AG04449 (cell line): ENCODE data around the gene CRNKL1.
A peak's percentile ranks its signal among the peaks of the same experiment; 100 is the strongest.

ENCODE experiments used
- CTCF ChIA-PET: fragments of 350-600 bp; formaldehyde crosslinking; extraction: SDS; loops from one replicate; lab custom pipeline; 2021; ENCODE audit warnings: antibody characterized with exemption; lab: Yijun Ruan, JAX
- POLR2A ChIA-PET: fragments of 400-600, 350-600 bp; formaldehyde crosslinking; extraction: SDS; loops from one replicate; lab custom pipeline; 2020; ENCODE audit warnings: antibody characterized with exemption, inconsistent platforms; lab: Yijun Ruan, JAX
- DNase-seq: peaks from one replicate; pipeline ENCODE4 v3.0.0-alpha.2; 2010; ENCODE audit warnings: low read depth, low spot score
- H3K4me3 ChIP-seq: 2 replicates; pipeline ENCODE4 v1.5.1; 2011; ENCODE audit warnings: low read depth, mild to moderate bottlenecking, control low read depth, low read length
- TF ChIP-seq, protein P1 (sequence below): IDR thresholded peaks from one replicate; pipeline ENCODE4 v1.5.1; 2011; ENCODE audit warnings: mild to moderate bottlenecking, moderate library complexity, low read length, control low read depth, inconsistent platforms; ENCODE audit not compliant: insufficient read depth; ENCODE audit errors: missing control alignments

CRNKL1 gene

DNA sequence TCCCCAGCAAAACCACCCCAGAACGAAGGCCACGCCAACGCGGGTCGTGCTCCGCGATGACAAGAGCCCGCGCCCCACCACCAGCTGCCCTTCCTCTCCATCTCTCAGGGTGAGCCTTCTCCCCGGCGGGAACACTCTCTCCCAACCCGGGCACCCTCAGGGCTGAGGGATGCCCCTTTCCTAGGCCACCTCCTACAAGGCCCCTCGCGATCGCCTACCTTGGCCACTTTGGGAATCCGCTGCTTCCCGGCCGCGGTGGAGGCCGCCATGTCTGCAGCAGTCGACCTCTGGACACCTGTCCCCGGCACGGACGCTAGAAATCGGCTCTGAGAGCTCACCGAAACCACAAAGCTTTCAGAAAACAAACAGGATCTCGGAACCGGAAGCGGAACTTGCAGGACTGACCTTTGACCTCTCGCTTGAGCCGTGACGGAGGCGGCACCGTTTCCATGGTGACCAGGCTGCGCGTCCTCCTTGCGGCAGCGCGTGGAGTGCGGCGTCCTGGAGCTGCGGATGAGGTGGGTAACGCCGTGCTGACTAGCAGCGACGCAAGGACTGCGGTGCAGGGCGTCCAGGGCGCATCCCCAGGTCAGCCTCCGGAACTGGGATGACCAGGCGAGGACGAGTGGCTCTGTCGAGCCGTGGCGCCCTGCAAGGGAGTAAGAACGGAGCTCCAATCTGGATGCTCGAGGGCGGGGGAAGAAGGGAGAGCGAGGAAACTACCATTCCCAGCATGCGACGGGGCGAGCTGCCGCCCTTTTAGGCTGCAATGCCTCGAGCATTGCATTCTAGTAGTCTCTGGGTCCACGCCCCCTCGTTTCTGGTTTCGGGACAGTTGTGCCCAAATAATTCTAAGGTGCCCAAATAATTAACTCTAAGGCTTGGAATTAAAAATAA lies at the start of gene CRNKL1, which contains the start of gene CFAP61:
TSS of gene CRNKL1 (minus strand) at position 393 of the 897 bp plus-strand sequence. CDS start at position 269, 124 bp downstream.
TSS of gene CFAP61 (plus strand) at position 459 of the 897 bp plus-strand sequence. CDS start 4,122 bp downstream, outside the sequence.
- ChIA-PET CTCF (interaction anchor here (0.6 to 2.1 kb wide), 4 partner anchors 57 to 541 kb away, joined by 3 to 8 read pairs (median 4); no protein-coding TSS in a partner anchor), POLR2A (interaction anchor here (0.9 to 1.0 kb wide), 2 partner anchors 35 to 235 kb away, joined by 3 read pairs; partner anchors contain the start of gene NAA20)
- DNase-seq, result peak; percentile 60
- TF ChIP-seq, protein P1, sequence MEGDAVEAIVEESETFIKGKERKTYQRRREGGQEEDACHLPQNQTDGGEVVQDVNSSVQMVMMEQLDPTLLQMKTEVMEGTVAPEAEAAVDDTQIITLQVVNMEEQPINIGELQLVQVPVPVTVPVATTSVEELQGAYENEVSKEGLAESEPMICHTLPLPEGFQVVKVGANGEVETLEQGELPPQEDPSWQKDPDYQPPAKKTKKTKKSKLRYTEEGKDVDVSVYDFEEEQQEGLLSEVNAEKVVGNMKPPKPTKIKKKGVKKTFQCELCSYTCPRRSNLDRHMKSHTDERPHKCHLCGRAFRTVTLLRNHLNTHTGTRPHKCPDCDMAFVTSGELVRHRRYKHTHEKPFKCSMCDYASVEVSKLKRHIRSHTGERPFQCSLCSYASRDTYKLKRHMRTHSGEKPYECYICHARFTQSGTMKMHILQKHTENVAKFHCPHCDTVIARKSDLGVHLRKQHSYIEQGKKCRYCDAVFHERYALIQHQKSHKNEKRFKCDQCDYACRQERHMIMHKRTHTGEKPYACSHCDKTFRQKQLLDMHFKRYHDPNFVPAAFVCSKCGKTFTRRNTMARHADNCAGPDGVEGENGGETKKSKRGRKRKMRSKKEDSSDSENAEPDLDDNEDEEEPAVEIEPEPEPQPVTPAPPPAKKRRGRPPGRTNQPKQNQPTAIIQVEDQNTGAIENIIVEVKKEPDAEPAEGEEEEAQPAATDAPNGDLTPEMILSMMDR, result no peak
- H3K4me3 ChIP-seq, result peak within 1 kb of the TSS; percentile 91

DNA sequence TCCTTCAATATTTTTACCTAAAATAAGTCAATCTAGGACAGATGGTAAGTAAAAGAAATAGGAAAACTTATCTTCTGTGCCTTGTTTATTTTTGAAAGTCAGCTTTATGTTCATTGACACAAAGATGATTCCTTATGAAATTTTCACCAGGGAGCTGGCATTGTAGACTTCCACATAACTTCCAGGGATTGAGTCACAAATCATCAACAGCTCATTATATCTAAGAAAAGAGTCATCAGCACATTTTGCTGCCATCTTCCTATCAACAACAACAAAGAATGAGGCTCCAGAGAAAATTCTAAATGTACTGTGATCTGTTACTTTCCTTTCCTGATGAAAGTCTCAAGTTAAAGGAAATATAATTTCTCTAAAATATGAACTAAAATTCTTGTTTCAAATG lies 48.6 kb upstream of the CRNKL1 start:
- CTCF ChIA-PET, result interaction anchor here (1.3 kb wide), 1 partner anchor 17 kb away, joined by 5 read pairs; no protein-coding TSS in a partner anchor
- no peak overlapping the region for H3K4me3 ChIP-seq
- no peak for DNase-seq
- POLR2A ChIA-PET, result no interaction called here
- TF ChIP-seq, protein P1, result no peak

DNA sequence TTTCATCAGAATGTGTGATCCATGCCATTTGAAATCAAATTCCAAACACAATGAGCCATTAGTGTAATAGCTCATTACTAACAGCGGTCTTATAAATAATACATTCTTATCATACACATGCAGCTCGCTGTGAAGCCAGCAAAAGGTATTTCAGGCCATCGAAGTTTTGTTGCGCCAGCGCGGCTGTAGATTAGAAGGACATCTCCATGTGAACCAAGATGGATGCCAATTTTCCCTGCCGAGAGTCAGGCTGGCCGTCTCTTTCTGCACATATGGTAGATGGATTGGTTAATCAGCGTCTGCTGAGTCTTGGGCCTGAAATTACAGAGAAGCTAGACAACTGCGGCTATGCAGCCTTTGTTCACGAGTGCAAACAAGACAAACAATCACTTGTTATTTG lies 44.2 kb upstream of the CRNKL1 start:
- no peak for DNase-seq
- TF ChIP-seq, protein P1, result no peak
- ChIA-PET POLR2A (no interaction called here), CTCF (no interaction called here)
- no peak overlapping the region for H3K4me3 ChIP-seq

DNA sequence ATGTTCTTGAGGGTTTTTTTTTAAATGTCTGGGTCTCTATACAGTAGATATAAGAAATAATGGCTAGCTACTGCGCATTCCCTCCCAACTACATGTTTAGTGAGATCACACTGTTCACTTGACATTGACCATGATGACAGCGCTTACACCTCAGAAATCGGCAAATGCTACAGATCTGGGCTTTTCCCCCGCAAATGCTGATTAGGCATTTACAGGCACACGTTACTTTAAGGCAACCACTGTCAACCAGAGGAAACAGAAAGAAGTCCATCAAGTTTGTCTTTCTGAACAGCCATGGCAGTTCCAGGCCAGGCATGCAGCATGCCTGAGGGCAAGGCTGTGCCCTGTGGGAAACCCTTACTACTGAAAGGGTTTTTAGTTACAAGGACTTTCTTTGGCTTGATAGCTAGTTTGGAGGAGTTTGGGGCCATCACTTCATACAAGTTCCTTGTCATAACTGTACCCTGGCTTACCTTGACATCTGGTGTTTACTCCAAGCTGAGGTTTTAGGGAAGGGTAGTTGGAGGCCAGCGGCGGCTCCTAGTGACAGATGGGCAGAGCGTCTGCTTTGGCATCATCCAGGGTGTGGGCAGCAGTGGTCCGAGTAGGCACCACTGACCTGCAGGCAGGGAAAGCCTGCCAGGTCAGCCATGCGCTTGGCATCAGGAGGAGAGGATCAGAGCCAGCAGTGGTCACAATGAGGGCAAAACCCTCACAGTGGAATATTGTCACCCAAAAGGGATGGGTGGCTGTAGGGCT lies 43.0 kb upstream of the CRNKL1 start:
- ChIA-PET POLR2A (no interaction called here), CTCF (interaction anchor here (1.4 kb wide), 1 partner anchor 12 kb away, joined by 3 read pairs; no protein-coding TSS in a partner anchor)
- no peak overlapping the region for H3K4me3 ChIP-seq
- TF ChIP-seq, protein P1, result no peak
- no peak for DNase-seq

DNA sequence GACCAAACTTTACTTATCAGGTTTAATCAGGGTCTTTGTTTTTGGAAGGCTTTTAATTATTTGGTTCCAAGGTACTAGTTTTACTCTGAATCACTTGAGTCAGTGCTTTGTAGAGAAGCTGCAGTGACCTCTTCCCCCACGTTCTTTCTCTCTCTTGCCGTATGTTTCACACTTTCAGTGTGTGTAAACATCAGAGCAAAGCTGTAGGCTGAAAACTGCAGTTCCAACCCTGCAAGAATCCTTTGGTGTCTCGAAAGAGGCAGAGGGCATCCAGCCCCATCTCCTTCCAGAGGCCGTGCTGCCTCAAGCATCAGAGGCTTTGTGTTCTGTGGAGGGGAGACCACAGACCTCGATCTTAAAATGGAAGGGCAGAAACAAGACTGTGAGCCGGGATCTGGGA lies 42.1 kb upstream of the CRNKL1 start:
- DNase-seq, result no peak
- H3K4me3 ChIP-seq, result no peak overlapping the region
- TF ChIP-seq, protein P1, result no peak
- ChIA-PET CTCF (interaction anchor here (1.4 kb wide), 1 partner anchor 11 kb away, joined by 3 read pairs; no protein-coding TSS in a partner anchor), POLR2A (no interaction called here)
